HEK293 (cell line): ENCODE measurements around the gene SHOX.
"Not testable (repeated sequence)": the region's sequence is repeated elsewhere in the genome, so short reads cannot be mapped to it uniquely, and the experiment has no call there.

ENCODE experiments used
- GLI4 ChIP-seq: fragments of 450-650 bp; formaldehyde crosslinking; IDR thresholded peaks from 2 replicates; pipeline ENCODE4 v1.5.1; 2016; ENCODE audit warnings: missing biosample characterization, missing genetic modification characterization
- YY1 ChIP-seq: fragments of 450-650 bp; formaldehyde crosslinking; IDR thresholded peaks from 2 replicates; pipeline ENCODE4 v1.5.1; 2018; ENCODE audit warnings: missing biosample characterization, missing genetic modification characterization
- ZNF138 ChIP-seq: fragments of 450-650 bp; formaldehyde crosslinking; IDR thresholded peaks from 2 replicates; pipeline ENCODE4 v1.5.1; 2016; ENCODE audit warnings: missing biosample characterization, missing genetic modification characterization, borderline replicate concordance
- ZNF274 ChIP-seq, 2 experiments: fragments of 200-500 bp in 1 of 2; fragments of 450-650 bp in 1 of 2; sonication (Bioruptor generic) in 1 of 2; formaldehyde crosslinking in 1 of 2; IDR thresholded peaks; 2 replicates each; pipeline versions ENCODE4 v1.5.1 to v1.6.1; 2014 to 2016; ENCODE audit warnings: borderline replicate concordance in 1 of 2, inconsistent platforms in 1 of 2, low read length in 1 of 2, missing biosample characterization in 1 of 2, missing genetic modification characterization in 1 of 2
- ZNF596 ChIP-seq: fragments of 450-650 bp; IDR thresholded peaks from 2 replicates; pipeline ENCODE4 v1.5.0; 2018; ENCODE audit warnings: missing biosample characterization, mild to moderate bottlenecking, missing genetic modification characterization, moderate library complexity
- TF ChIP-seq, protein P1 (sequence below): fragments of 450-650 bp; formaldehyde crosslinking; IDR thresholded peaks from 2 replicates; pipeline ENCODE4 v1.5.1; 2016; ENCODE audit warnings: missing biosample characterization, missing genetic modification characterization
- TF ChIP-seq, protein P2 (sequence below): fragments of 450-650 bp; formaldehyde crosslinking; IDR thresholded peaks from 2 replicates; pipeline ENCODE4 v1.5.1; 2016; ENCODE audit warnings: missing biosample characterization, missing genetic modification characterization
- TF ChIP-seq, protein P3 (sequence below): fragments of 450-650 bp; formaldehyde crosslinking; IDR thresholded peaks from 2 replicates; pipeline ENCODE4 v1.5.1; 2016; ENCODE audit warnings: missing biosample characterization, missing genetic modification characterization
- TF ChIP-seq, protein P4 (sequence below): fragments of 450-650 bp; formaldehyde crosslinking; IDR thresholded peaks from 2 replicates; pipeline ENCODE4 v1.5.1; 2016; ENCODE audit warnings: missing biosample characterization, missing genetic modification characterization
- TF ChIP-seq, protein P5 (sequence below): fragments of 450-650 bp; formaldehyde crosslinking; IDR thresholded peaks from 2 replicates; pipeline ENCODE4 v1.5.1; 2017; ENCODE audit warnings: missing biosample characterization, missing genetic modification characterization
- TF ChIP-seq, protein P6 (sequence below): fragments of 450-650 bp; formaldehyde crosslinking; IDR thresholded peaks from 2 replicates; pipeline ENCODE4 v1.5.1; 2016; ENCODE audit warnings: missing biosample characterization, missing genetic modification characterization, low read depth
- TF ChIP-seq, protein P7 (sequence below): fragments of 450-650 bp; formaldehyde crosslinking; IDR thresholded peaks from 2 replicates; pipeline ENCODE4 v1.5.1; 2016; ENCODE audit warnings: missing biosample characterization, missing genetic modification characterization

DNA sequence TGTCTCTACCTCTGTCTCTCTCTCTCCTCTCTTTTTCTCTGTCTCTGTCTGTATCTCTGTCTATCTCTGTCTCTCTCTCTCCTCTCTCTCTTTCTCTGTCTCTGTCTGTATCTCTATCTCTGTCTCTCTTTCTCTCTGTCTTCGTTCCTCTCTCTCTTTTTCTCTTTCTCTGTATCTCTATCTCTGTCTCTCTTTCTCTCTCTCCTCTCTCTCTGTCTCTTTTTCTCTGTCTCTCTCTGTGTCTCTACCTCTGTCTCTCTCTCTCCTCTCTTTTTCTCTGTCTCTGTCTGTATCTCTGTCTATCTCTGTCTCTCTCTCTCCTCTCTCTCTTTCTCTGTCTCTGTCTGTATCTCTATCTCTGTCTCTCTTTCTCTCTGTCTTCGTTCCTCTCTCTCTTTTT lies 4.5 kb upstream of the SHOX start:
- TF ChIP-seq, protein P1, sequence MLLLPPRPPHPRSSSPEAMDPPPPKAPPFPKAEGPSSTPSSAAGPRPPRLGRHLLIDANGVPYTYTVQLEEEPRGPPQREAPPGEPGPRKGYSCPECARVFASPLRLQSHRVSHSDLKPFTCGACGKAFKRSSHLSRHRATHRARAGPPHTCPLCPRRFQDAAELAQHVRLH, result not testable (repeated sequence)
- TF ChIP-seq, protein P2, sequence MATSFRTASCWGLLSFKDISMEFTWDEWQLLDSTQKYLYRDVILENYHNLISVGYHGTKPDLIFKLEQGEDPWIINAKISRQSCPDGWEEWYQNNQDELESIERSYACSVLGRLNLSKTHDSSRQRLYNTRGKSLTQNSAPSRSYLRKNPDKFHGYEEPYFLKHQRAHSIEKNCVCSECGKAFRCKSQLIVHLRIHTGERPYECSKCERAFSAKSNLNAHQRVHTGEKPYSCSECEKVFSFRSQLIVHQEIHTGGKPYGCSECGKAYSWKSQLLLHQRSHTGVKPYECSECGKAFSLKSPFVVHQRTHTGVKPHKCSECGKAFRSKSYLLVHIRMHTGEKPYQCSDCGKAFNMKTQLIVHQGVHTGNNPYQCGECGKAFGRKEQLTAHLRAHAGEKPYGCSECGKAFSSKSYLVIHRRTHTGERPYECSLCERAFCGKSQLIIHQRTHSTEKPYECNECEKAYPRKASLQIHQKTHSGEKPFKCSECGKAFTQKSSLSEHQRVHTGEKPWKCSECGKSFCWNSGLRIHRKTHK, result not testable (repeated sequence)
- peak; percentile 94 for TF ChIP-seq ZNF596 (tag by site-specific recombination)
- not testable (repeated sequence) for TF ChIP-seq ZNF138 (tag by site-specific recombination); GLI4 (tag by site-specific recombination); YY1; ZNF274 (IDR thresholded peaks at IDR 0.05; ENCODE audit: low read length); ZNF274 (tag by site-specific recombination; IDR thresholded peaks at IDR 0.05; ENCODE audit: borderline replicate concordance)
- TF ChIP-seq, protein P3, sequence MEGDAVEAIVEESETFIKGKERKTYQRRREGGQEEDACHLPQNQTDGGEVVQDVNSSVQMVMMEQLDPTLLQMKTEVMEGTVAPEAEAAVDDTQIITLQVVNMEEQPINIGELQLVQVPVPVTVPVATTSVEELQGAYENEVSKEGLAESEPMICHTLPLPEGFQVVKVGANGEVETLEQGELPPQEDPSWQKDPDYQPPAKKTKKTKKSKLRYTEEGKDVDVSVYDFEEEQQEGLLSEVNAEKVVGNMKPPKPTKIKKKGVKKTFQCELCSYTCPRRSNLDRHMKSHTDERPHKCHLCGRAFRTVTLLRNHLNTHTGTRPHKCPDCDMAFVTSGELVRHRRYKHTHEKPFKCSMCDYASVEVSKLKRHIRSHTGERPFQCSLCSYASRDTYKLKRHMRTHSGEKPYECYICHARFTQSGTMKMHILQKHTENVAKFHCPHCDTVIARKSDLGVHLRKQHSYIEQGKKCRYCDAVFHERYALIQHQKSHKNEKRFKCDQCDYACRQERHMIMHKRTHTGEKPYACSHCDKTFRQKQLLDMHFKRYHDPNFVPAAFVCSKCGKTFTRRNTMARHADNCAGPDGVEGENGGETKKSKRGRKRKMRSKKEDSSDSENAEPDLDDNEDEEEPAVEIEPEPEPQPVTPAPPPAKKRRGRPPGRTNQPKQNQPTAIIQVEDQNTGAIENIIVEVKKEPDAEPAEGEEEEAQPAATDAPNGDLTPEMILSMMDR (tag by site-specific recombination), result not testable (repeated sequence)
- TF ChIP-seq, protein P4, sequence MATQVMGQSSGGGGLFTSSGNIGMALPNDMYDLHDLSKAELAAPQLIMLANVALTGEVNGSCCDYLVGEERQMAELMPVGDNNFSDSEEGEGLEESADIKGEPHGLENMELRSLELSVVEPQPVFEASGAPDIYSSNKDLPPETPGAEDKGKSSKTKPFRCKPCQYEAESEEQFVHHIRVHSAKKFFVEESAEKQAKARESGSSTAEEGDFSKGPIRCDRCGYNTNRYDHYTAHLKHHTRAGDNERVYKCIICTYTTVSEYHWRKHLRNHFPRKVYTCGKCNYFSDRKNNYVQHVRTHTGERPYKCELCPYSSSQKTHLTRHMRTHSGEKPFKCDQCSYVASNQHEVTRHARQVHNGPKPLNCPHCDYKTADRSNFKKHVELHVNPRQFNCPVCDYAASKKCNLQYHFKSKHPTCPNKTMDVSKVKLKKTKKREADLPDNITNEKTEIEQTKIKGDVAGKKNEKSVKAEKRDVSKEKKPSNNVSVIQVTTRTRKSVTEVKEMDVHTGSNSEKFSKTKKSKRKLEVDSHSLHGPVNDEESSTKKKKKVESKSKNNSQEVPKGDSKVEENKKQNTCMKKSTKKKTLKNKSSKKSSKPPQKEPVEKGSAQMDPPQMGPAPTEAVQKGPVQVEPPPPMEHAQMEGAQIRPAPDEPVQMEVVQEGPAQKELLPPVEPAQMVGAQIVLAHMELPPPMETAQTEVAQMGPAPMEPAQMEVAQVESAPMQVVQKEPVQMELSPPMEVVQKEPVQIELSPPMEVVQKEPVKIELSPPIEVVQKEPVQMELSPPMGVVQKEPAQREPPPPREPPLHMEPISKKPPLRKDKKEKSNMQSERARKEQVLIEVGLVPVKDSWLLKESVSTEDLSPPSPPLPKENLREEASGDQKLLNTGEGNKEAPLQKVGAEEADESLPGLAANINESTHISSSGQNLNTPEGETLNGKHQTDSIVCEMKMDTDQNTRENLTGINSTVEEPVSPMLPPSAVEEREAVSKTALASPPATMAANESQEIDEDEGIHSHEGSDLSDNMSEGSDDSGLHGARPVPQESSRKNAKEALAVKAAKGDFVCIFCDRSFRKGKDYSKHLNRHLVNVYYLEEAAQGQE (tag by site-specific recombination), result not testable (repeated sequence)
- TF ChIP-seq, protein P5, sequence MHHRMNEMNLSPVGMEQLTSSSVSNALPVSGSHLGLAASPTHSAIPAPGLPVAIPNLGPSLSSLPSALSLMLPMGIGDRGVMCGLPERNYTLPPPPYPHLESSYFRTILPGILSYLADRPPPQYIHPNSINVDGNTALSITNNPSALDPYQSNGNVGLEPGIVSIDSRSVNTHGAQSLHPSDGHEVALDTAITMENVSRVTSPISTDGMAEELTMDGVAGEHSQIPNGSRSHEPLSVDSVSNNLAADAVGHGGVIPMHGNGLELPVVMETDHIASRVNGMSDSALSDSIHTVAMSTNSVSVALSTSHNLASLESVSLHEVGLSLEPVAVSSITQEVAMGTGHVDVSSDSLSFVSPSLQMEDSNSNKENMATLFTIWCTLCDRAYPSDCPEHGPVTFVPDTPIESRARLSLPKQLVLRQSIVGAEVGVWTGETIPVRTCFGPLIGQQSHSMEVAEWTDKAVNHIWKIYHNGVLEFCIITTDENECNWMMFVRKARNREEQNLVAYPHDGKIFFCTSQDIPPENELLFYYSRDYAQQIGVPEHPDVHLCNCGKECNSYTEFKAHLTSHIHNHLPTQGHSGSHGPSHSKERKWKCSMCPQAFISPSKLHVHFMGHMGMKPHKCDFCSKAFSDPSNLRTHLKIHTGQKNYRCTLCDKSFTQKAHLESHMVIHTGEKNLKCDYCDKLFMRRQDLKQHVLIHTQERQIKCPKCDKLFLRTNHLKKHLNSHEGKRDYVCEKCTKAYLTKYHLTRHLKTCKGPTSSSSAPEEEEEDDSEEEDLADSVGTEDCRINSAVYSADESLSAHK (tag by site-specific recombination), result not testable (repeated sequence)
- TF ChIP-seq, protein P6, sequence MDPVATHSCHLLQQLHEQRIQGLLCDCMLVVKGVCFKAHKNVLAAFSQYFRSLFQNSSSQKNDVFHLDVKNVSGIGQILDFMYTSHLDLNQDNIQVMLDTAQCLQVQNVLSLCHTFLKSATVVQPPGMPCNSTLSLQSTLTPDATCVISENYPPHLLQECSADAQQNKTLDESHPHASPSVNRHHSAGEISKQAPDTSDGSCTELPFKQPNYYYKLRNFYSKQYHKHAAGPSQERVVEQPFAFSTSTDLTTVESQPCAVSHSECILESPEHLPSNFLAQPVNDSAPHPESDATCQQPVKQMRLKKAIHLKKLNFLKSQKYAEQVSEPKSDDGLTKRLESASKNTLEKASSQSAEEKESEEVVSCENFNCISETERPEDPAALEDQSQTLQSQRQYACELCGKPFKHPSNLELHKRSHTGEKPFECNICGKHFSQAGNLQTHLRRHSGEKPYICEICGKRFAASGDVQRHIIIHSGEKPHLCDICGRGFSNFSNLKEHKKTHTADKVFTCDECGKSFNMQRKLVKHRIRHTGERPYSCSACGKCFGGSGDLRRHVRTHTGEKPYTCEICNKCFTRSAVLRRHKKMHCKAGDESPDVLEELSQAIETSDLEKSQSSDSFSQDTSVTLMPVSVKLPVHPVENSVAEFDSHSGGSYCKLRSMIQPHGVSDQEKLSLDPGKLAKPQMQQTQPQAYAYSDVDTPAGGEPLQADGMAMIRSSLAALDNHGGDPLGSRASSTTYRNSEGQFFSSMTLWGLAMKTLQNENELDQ, result not testable (repeated sequence)
- TF ChIP-seq, protein P7, sequence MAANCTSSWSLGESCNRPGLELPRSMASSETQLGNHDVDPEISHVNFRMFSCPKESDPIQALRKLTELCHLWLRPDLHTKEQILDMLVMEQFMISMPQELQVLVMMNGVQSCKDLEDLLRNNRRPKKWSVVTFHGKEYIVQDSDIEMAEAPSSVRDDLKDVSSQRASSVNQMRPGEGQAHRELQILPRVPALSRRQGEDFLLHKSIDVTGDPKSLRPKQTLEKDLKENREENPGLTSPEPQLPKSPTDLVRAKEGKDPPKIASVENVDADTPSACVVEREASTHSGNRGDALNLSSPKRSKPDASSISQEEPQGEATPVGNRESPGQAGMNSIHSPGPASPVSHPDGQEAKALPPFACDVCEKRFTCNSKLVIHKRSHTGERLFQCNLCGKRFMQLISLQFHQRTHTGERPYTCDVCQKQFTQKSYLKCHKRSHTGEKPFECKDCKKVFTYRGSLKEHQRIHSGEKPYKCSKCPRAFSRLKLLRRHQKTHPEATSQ (tag by site-specific recombination), result not testable (repeated sequence)
